ENCODE measurements around the gene MUC2. TPM values are rescaled to one million over a fixed set of nuclear protein-coding genes. Genes with fewer than 3 reads are reported as not detected.

The MUC2 gene
- total and polyA plus RNA-seq, 3 experiments from 2014 or later, result not detected

DNA sequence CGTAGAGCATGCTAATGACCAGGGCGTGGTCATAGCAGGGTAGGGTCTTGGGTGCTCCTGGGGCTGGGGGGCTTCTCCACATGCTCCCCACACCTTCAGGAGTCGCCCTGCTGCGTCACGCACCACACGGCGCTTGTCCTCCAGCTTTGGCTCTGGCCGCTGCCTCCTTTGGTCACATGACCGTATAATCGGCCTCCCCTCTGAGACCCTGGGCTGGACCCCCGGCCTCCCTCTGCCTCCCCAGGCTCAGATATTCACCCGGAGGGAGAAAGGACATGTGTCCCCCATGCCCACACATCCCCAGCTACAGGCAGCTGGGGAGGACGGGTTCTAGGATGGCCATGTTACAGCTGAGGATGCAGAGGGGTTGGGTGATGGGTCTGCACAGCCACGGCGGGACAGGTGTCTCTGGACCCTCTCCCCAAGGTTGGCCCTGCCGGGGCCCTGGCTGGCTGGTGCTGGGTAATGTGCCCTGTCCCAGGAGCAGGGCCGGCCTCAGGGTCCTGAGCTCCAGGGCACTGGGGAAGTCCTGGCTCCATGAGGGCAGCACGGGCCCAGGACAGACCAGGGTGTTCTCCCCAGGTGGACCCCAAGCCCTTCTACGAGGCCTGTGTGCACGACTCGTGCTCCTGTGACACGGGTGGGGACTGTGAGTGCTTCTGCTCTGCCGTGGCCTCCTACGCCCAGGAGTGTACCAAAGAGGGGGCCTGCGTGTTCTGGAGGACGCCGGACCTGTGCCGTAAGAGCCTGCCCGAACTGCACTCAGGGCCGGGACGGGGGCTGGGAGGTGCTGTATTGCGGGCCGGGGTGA, 14.5 kb downstream of the MUC2 start:
- no peak overlapping the region for H3K27ac ChIP-seq (ENCODE audit: low read depth, low read length)
- Mint-ChIP-seq H3K4me3 (no peak overlapping the region), H3K27me3 (no peaks in the 10 kb centered on the region), H3K27ac (no peak overlapping the region), H3K4me1 (no peaks in the 10 kb centered on the region), H3K9me3 (no peaks in the 10 kb centered on the region), H3K36me3 (no peaks in the 10 kb centered on the region)
- H3K4me3 ChIP-seq (ENCODE audit: low read length), result no peak overlapping the region
- DNase-seq, result peak in 1 of 5 donors; percentile 35
- CTCF ChIA-PET, result no interaction called here
- H3K4me1 ChIP-seq (ENCODE audit: insufficient read depth, low read length), result no peaks in the 10 kb centered on the region
- no peaks in the 10 kb centered on the region for H3K27me3 ChIP-seq (ENCODE audit: insufficient read depth, low read length, poor library complexity, severe bottlenecking)
- POLR2A ChIA-PET, result no interaction called here
- no peaks in the 10 kb centered on the region for H3K36me3 ChIP-seq (ENCODE audit: insufficient read depth, low read length)
- H3K9me3 ChIP-seq (ENCODE audit: low read length), result no peaks in the 10 kb centered on the region

DNA sequence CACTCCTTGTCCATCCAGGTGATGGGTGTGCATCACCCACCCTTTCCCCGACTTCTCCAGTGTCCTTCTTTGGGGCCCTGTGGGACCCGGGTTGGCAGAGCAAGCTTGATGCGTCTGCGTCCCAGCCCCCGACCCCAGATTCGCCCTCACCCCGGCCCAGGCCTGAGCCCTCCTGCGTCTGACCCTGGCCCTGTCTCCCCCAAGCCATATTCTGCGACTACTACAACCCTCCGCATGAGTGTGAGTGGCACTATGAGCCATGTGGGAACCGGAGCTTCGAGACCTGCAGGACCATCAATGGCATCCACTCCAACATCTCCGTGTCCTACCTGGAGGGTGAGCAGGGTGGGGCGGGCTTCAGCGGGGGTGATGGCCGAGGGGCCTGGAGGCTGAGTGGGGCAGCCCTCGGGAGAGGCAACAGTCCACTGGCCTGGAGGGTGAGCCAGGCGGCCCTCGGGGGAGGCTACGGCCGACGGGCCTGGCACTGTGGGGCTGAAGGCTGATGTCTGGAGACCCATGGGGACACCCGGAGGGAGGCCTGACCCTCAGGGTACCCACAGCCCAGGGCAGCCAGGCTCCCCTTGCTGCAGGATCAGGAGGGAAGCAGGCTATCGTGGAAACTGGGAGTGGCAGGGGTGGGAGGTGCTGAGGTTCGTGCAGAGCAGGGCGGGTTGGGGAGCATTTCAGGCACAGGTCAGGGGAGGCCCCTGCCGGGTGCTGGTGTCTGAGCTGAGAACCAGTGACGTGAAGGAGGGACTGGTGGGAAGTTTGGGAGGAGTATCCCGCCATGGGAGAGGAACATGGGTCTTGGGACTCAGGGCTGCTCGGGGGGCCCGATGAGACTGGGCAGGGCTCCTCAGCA, 15.3 kb downstream of the MUC2 start:
- no peaks in the 10 kb centered on the region for H3K4me1 ChIP-seq (ENCODE audit: insufficient read depth, low read length)
- peak in 1 of 5 donors; percentile 43 for DNase-seq
- ChIA-PET CTCF (no interaction called here), POLR2A (no interaction called here)
- no peak overlapping the region for H3K4me3 ChIP-seq (ENCODE audit: low read length)
- no peaks in the 10 kb centered on the region for H3K4me1 Mint-ChIP-seq
- no peaks in the 10 kb centered on the region for H3K27me3 Mint-ChIP-seq
- H3K27ac ChIP-seq (ENCODE audit: low read depth, low read length), result no peak overlapping the region
- H3K4me3 Mint-ChIP-seq, result no peak overlapping the region
- no peaks in the 10 kb centered on the region for H3K36me3 ChIP-seq (ENCODE audit: insufficient read depth, low read length)
- H3K27ac Mint-ChIP-seq, result no peak overlapping the region
- H3K9me3 ChIP-seq (ENCODE audit: low read length), result no peaks in the 10 kb centered on the region
- H3K9me3 Mint-ChIP-seq, result no peaks in the 10 kb centered on the region
- no peaks in the 10 kb centered on the region for H3K36me3 Mint-ChIP-seq
- H3K27me3 ChIP-seq (ENCODE audit: insufficient read depth, low read length, poor library complexity, severe bottlenecking), result no peaks in the 10 kb centered on the region

DNA sequence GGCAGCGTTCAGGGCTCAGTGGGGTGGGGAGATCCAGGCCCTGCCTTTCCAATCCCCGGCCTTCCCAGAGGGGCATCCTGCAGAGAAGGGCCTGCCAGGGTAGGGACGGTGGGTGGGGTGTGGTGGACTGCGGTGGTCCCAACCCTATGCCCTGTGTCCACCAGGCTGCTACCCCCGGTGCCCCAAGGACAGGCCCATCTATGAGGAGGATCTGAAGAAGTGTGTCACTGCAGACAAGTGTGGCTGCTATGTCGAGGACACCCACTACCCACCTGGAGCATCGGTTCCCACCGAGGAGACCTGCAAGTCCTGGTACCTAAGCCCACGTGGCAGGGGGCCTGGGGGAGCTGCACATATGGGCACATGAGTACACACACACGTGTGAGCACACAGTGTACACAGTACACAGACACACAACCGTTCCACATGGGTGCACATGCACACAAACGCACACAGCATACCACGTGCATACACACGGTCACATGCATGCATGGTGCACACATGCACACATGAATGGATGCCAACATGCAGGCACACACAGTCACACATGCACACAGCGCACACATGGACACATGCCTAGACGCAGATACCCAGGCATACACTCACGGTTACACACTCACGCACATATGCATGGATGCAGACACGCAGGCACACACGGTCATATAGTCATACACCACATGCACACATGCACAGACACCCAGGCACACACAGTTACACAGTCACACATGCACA, 16.1 kb downstream of the MUC2 start:
- no peaks in the 10 kb centered on the region for H3K36me3 Mint-ChIP-seq
- Histone ChIP-seq H3K27me3 (ENCODE audit: insufficient read depth, low read length, poor library complexity, severe bottlenecking) (no peaks in the 10 kb centered on the region), H3K36me3 (ENCODE audit: insufficient read depth, low read length) (no peaks in the 10 kb centered on the region), H3K9me3 (ENCODE audit: low read length) (no peaks in the 10 kb centered on the region), H3K27ac (ENCODE audit: low read depth, low read length) (no peak overlapping the region), H3K4me1 (ENCODE audit: insufficient read depth, low read length) (no peaks in the 10 kb centered on the region), H3K4me3 (ENCODE audit: low read length) (no peak overlapping the region)
- no peaks in the 10 kb centered on the region for H3K27me3 Mint-ChIP-seq
- POLR2A ChIA-PET, result no interaction called here
- no peaks in the 10 kb centered on the region for H3K4me1 Mint-ChIP-seq
- CTCF ChIA-PET, result no interaction called here
- H3K9me3 Mint-ChIP-seq, result no peaks in the 10 kb centered on the region
- peak overlapping the region in 1 of 8 donors; percentile 79 for H3K27ac Mint-ChIP-seq
- peak in 1 of 5 donors; percentile 34 for DNase-seq
- H3K4me3 Mint-ChIP-seq, result no peak overlapping the region

DNA sequence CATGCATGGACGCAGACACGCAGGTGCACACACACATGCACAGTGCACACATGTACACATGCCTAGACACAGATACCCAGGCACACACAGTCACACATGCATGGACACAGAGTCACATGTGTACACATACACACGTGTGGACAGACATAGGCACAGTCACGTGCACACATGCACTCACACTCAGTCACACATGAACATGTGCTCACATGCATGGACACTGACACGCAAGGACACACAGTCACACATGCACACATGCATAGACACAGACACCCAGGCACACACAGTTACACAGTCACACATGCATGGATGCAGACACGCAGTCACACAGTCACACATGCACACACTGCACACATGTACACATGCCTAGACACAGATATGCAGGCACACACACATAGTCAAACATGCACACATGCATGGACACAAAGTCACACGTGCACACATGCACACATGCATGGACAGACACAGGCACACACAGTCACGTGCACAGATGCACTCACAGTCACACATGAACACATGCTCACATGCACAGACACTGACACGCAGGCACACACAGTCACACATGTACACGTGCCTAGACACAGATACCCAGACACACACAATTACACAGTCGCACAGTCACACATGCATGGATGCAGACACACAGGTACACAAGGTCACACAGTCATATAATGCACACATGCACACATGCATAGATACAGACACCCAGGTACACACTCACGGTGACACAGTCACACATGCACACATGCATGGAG, 16.8 kb downstream of the MUC2 start:
- no peaks in the 10 kb centered on the region for H3K9me3 ChIP-seq (ENCODE audit: low read length)
- Mint-ChIP-seq H3K4me1 (no peaks in the 10 kb centered on the region), H3K9me3 (no peaks in the 10 kb centered on the region), H3K36me3 (no peaks in the 10 kb centered on the region), H3K27me3 (no peaks in the 10 kb centered on the region), H3K27ac (peak overlapping the region in 3 of 8 donors; percentile 58 to 80 (median 79)), H3K4me3 (no peak overlapping the region)
- H3K27ac ChIP-seq (ENCODE audit: low read depth, low read length), result no peak overlapping the region
- H3K4me1 ChIP-seq (ENCODE audit: insufficient read depth, low read length), result no peaks in the 10 kb centered on the region
- CTCF ChIA-PET, result no interaction called here
- no peaks in the 10 kb centered on the region for H3K36me3 ChIP-seq (ENCODE audit: insufficient read depth, low read length)
- POLR2A ChIA-PET, result no interaction called here
- DNase-seq, result no peak
- H3K27me3 ChIP-seq (ENCODE audit: insufficient read depth, low read length, poor library complexity, severe bottlenecking), result no peaks in the 10 kb centered on the region
- no peak overlapping the region for H3K4me3 ChIP-seq (ENCODE audit: low read length)

DNA sequence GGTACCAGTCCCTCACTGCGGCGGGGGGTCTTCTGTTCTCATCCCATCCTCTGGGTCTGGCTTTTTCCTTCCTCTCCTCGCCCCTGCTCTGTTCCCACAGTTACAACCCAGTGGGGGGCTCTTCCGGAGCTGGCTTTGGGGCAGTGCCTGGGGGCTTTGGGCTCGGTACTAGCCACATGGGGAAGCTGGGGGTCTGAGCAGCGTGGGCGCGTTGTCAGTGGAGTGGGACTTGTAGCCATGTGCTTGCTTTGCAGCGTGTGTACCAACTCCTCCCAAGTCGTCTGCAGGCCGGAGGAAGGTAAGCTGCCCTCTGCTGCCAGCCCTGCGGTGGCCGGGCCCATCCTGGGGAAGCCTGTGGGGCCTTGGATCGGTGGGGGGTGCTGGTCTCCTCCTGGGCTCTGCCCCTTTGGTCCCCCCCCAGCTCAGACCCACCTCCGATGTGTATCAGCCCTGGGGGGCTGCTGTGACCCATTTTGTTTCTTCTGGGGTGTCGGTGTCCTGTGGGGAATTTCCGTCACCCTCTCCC, 17.5 kb downstream of the MUC2 start:
- Mint-ChIP-seq H3K36me3 (no peaks in the 10 kb centered on the region), H3K4me1 (no peaks in the 10 kb centered on the region), H3K27me3 (no peaks in the 10 kb centered on the region), H3K9me3 (no peaks in the 10 kb centered on the region), H3K27ac (peak overlapping the region in 1 of 8 donors; percentile 81), H3K4me3 (no peak overlapping the region)
- no peaks in the 10 kb centered on the region for H3K4me1 ChIP-seq (ENCODE audit: insufficient read depth, low read length)
- no peaks in the 10 kb centered on the region for H3K27me3 ChIP-seq (ENCODE audit: insufficient read depth, low read length, poor library complexity, severe bottlenecking)
- H3K9me3 ChIP-seq (ENCODE audit: low read length), result no peaks in the 10 kb centered on the region
- CTCF ChIA-PET, result no interaction called here
- H3K4me3 ChIP-seq (ENCODE audit: low read length), result no peak overlapping the region
- H3K27ac ChIP-seq (ENCODE audit: low read depth, low read length), result no peak overlapping the region
- DNase-seq, result no peak
- POLR2A ChIA-PET, result no interaction called here
- no peaks in the 10 kb centered on the region for H3K36me3 ChIP-seq (ENCODE audit: insufficient read depth, low read length)

DNA sequence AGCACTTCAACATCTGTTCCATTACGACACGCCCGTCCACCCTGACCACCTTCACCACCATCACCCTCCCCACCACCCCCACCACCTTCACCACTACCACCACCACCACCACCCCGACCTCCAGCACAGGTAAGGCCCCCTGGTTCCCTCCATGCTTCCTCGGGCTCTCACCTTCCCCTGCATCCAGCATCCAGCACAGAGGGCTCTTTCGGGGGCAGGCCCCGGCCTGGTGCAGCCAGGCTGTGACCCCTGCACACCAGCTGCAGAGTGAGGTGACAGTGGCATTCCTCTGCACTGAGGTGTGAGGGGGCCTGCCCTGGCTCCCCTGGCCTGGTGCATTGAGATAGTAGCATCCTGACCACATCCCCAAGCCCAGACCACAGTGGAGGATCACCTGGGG, 18.2 kb downstream of the MUC2 start:
- H3K4me1 Mint-ChIP-seq, result no peaks in the 10 kb centered on the region
- H3K36me3 ChIP-seq (ENCODE audit: insufficient read depth, low read length), result no peaks in the 10 kb centered on the region
- H3K27ac Mint-ChIP-seq, result peak overlapping the region in 1 of 8 donors; percentile 81
- H3K9me3 ChIP-seq (ENCODE audit: low read length), result no peaks in the 10 kb centered on the region
- DNase-seq, result no peak
- no peak overlapping the region for H3K4me3 Mint-ChIP-seq
- H3K4me1 ChIP-seq (ENCODE audit: insufficient read depth, low read length), result no peaks in the 10 kb centered on the region
- H3K27me3 ChIP-seq (ENCODE audit: insufficient read depth, low read length, poor library complexity, severe bottlenecking), result no peaks in the 10 kb centered on the region
- H3K36me3 Mint-ChIP-seq, result no peaks in the 10 kb centered on the region
- CTCF ChIA-PET, result no interaction called here
- no peaks in the 10 kb centered on the region for H3K9me3 Mint-ChIP-seq
- POLR2A ChIA-PET, result no interaction called here
- no peak overlapping the region for H3K27ac ChIP-seq (ENCODE audit: low read depth, low read length)
- no peak overlapping the region for H3K4me3 ChIP-seq (ENCODE audit: low read length)
- H3K27me3 Mint-ChIP-seq, result no peaks in the 10 kb centered on the region

DNA sequence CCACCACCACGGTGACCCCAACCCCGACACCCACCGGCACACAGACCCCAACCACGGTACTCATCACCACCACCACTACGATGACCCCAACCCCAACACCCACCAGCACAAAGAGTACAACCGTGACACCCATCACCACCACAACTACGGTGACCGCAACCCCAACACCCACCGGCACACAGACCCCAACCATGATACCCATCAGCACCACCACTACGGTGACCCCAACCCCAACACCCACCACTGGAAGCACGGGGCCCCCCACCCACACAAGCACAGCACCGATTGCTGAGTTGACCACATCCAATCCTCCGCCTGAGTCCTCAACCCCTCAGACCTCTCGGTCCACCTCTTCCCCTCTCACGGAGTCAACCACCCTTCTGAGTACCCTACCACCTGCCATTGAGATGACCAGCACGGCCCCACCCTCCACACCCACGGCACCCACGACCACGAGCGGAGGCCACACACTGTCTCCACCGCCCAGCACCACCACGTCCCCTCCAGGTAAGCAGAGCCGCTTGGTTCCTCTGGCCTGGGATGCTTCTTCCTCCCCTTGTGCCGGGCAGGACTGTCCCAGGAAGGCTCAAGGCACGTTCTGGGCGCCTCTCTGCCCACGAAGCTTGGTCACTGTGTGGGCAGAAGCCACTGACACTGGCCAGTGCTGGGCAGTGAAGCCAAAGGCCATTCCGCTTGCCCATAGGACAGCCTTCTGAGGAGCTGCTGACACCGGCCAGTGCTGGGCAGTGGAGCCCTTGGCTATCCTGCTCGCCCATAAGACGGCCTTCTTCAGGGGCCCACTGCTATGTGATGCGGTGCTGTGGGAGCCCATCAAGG, 25.1 kb downstream of the MUC2 start:
- no peaks in the 10 kb centered on the region for H3K4me1 ChIP-seq (ENCODE audit: insufficient read depth, low read length)
- Mint-ChIP-seq H3K27ac (no peak overlapping the region), H3K9me3 (no peaks in the 10 kb centered on the region), H3K4me1 (no peaks in the 10 kb centered on the region), H3K4me3 (no peak overlapping the region), H3K27me3 (no peaks in the 10 kb centered on the region), H3K36me3 (no peaks in the 10 kb centered on the region)
- no peak overlapping the region for H3K27ac ChIP-seq (ENCODE audit: low read depth, low read length)
- H3K27me3 ChIP-seq (ENCODE audit: insufficient read depth, low read length, poor library complexity, severe bottlenecking), result no peaks in the 10 kb centered on the region
- ChIA-PET CTCF (no interaction called here), POLR2A (no interaction called here)
- H3K36me3 ChIP-seq (ENCODE audit: insufficient read depth, low read length), result no peaks in the 10 kb centered on the region
- no peak for DNase-seq
- no peaks in the 10 kb centered on the region for H3K9me3 ChIP-seq (ENCODE audit: low read length)
- H3K4me3 ChIP-seq (ENCODE audit: low read length), result no peak overlapping the region

All from CD8-positive, alpha-beta memory T cell (primary cell).